Breast epithelium (tissue), 3 donors: Measurements from ENCODE around the gene SSTR3.

Experiments used
- CTCF ChIP-seq, 3 donors: fragments of 450-650 bp; IDR thresholded peaks; one replicate each; pipeline ENCODE4 v1.5.1; 2016 to 2017; ENCODE audit warnings: antibody characterized with exemption in 3 of 3, mild to moderate bottlenecking in 3 of 3, moderate library complexity in 3 of 3
- POLR2A ChIP-seq: fragments of 450-650 bp; IDR thresholded peaks from one replicate; pipeline ENCODE4 v1.6.1; 2016; ENCODE audit warnings: antibody characterized with exemption, mild to moderate bottlenecking, moderate library complexity
- POLR2AphosphoS5 ChIP-seq, 3 donors: sonication (generic); formaldehyde crosslinking; IDR thresholded peaks; one replicate each; pipeline ENCODE4 v1.6.1; 2017; ENCODE audit warnings: antibody characterized with exemption in 3 of 3

- TF ChIP-seq CTCF (IDR thresholded peaks at IDR 0.05) (no peak), POLR2A (no peak), POLR2AphosphoS5 (IDR thresholded peaks at IDR 0.05) (no peak)
Observed at GRCh38 chr22:37226087-37226486, 13.8 kb upstream of the SSTR3 start.
